Measurements from ENCODE around the gene LAGE3. TPM values are rescaled to one million over a fixed set of nuclear protein-coding genes. Genes with fewer than 3 reads are reported as not detected.
"Not testable (repeated sequence)": the region's sequence is repeated elsewhere in the genome, so short reads cannot be mapped to it uniquely, and the experiment has no call there.

The LAGE3 gene
- total and polyA plus RNA-seq, 8 donors: 14.9 to 24.2 (median 19.5) TPM

GRCh38 chrX:154502098-154502497 lies 23.0 kb upstream of the LAGE3 start:
- peaks cover 0 to 18% of the 10 kb centered on the region in 2 donors for H3K36me3 ChIP-seq
- no peaks in the 10 kb centered on the region for H3K9me3 ChIP-seq
- H3K4me1 ChIP-seq: peaks cover 0 to 5% of the 10 kb centered on the region in 2 donors
- no peak for TF ChIP-seq CTCF (IDR thresholded peaks at IDR 0.05)
- H3K4me3 ChIP-seq: no peak overlapping the region
- DNase-seq: no peak
- ATAC-seq: no peak
- H3K27ac ChIP-seq: no peak overlapping the region
- no peaks in the 10 kb centered on the region for H3K27me3 ChIP-seq
- intact Hi-C loops (cut with DNase I): no loop called here

DNA sequence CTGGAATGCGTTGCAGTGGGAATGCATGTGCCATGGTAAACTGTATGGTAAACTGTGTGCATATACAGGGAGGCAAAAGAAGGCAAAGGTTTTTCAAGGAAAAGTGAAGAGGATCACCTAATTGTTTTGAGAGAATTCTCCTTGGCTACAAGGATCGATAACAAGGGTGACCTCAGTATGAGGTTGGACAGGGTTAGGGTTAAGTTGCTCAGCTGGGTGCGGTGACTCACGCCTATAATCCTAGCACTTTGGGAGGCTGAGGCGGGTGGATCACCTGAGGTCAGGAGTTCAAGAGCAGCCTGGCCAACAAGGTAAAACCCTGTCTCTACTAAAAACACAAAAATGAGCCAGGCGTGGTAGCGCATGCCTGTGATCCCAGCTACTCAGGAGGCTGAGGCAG lies 22.3 kb upstream of the LAGE3 start:
- H3K27me3 ChIP-seq; H3K4me3 ChIP-seq; H3K27ac ChIP-seq; H3K9me3 ChIP-seq; ATAC-seq; DNase-seq; intact Hi-C loops (cut with DNase I); H3K4me1 ChIP-seq: not testable (repeated sequence)
- peaks cover 0 to 12% of the 10 kb centered on the region in 2 donors for H3K36me3 ChIP-seq

- DNase-seq; H3K4me3 ChIP-seq; H3K27me3 ChIP-seq; intact Hi-C loops (cut with DNase I); H3K4me1 ChIP-seq; H3K9me3 ChIP-seq; H3K27ac ChIP-seq; H3K36me3 ChIP-seq; ATAC-seq: not testable (repeated sequence)
Measured at GRCh38 chrX:154496591-154497137, 17.6 kb upstream of the LAGE3 start.

DNA sequence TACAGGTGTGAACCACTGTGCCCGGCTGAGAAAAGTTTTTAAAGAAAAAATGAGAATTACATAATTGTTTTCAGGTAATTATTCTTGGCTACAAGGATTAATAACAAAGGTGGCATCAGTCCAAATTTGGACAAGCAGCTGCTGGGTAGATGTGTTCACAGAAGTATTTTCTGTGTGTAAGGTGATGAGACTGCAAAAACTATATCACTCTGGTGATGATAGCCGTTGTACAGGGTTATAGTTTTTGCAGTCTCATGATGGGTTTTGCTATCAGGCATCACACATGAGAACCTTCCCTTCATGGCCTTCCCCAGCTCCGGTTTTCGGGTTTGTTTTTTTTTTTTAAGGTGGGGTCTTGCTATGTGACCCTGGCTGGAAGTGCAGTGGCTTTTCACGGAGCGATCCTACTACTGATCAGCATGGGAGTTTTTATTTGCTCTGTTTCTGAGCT lies 16.4 kb upstream of the LAGE3 start:
- Histone ChIP-seq H3K9me3 (no peaks in the 10 kb centered on the region), H3K4me1 (peaks cover 0 to 6% of the 10 kb centered on the region in 2 donors), H3K4me3 (no peak overlapping the region), H3K36me3 (no peaks in the 10 kb centered on the region), H3K27ac (no peak overlapping the region), H3K27me3 (no peaks in the 10 kb centered on the region)
- TF ChIP-seq CTCF (IDR thresholded peaks at IDR 0.05): no peak
- DNase-seq (no peak), ATAC-seq (no peak)
- intact Hi-C loops (cut with DNase I): no loop called here

GRCh38 chrX:154494715-154495114 lies 15.6 kb upstream of the LAGE3 start:
- DNase-seq: no peak

More at GRCh38 chrX:154494715-154495114, 15.6 kb upstream of the LAGE3 start:
- ATAC-seq: no peak
- Histone ChIP-seq H3K4me3 (no peak overlapping the region), H3K4me1 (peaks cover 0 to 6% of the 10 kb centered on the region in 2 donors), H3K36me3 (no peaks in the 10 kb centered on the region), H3K9me3 (no peaks in the 10 kb centered on the region), H3K27me3 (no peaks in the 10 kb centered on the region), H3K27ac (no peak overlapping the region)
- intact Hi-C loops (cut with DNase I): no loop called here
- no peak for TF ChIP-seq CTCF (IDR thresholded peaks at IDR 0.05)
